HG02970 (cell line): ENCODE results near the gene TCP11X1.
"Not testable (repeated sequence)": the region's sequence is repeated elsewhere in the genome, so short reads cannot be mapped to it uniquely, and the experiment has no call there.

Experiments used
- ATAC-seq: cut with Tn5 transposase; IDR thresholded peaks from one replicate; pipeline ENCODE4 v1.9.1; 2021; ENCODE audit warnings: mild to moderate bottlenecking, moderate library complexity, moderate number of reproducible peaks; ENCODE audit not compliant: unreplicated experiment, low FRiP score

TCP11X1 gene

DNA sequence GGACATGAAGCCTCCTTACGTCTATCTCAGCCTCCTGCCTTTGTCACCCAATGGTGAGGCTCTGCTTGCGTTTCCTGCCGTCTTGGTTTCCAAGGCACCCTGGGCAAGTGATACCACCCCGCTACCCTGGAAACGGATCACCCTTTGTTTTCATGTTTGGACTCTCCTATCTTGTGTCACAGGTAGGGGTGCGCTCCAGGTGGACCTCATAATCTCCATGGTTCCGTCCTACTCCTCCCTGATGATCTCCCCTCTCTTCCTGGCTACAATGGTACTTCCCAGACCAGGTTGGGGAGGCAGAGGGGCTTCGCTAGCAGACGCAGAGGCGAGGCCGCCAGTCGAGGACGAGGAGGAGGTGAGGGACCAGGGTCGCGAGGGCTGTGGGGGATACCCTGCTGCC lies at the start of gene TCP11X1:
TCP11X1 (plus strand) TSS at position 316 of the 400 bp plus-strand sequence.
- ATAC-seq, result not testable (repeated sequence)

- ATAC-seq, result no peak
Measured at GRCh38 chrX:102185967-102186720, 29.0 kb upstream of the TCP11X1 start.

DNA sequence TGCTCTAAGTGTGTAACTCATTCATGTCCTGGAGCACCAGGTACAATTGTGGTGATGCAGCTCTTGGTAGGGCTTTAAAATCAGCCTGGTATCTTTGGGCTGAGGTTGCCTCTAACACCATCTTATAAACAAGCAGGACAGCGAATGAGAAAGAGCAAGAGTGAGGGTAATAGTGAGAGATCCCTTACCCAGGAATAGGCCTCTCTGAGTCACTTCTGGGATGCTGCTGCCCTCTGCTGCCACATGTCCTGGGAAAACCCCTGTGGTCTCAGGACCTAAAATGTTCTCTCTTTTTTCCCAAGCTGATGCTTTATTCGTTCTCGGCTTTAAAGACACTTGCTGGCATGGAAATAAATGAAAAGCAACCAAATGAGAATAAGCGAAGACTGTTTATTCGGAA lies 7.2 kb upstream of the TCP11X1 start:
- not testable (repeated sequence) for ATAC-seq

- not testable (repeated sequence) for ATAC-seq
Measured at GRCh38 chrX:102216497-102216896, 1.4 kb downstream of the TCP11X1 start.

- ATAC-seq, result not testable (repeated sequence)
Measured at GRCh38 chrX:102235678-102236077, 20.6 kb downstream of the TCP11X1 start.

DNA sequence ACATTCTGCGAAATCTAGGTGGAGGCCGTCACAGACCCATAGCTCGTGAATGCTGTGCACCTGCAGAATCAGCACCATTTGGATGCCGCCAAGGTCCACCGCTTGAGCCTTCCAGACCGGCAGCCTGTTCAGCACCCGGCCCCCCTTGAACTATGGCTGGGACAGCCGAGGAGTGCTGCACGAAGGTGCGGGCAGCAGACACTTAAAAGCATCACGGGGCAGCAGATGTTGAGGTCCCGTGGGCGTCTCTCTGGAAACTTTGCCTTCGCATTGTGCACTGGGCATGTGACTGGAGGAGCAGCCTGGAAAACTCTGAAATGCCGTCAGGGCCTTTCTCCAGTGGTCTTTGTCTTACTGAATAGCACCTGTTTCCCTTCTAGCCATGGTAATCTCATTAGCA lies 25.2 kb downstream of the TCP11X1 start:
- not testable (repeated sequence) for ATAC-seq

DNA sequence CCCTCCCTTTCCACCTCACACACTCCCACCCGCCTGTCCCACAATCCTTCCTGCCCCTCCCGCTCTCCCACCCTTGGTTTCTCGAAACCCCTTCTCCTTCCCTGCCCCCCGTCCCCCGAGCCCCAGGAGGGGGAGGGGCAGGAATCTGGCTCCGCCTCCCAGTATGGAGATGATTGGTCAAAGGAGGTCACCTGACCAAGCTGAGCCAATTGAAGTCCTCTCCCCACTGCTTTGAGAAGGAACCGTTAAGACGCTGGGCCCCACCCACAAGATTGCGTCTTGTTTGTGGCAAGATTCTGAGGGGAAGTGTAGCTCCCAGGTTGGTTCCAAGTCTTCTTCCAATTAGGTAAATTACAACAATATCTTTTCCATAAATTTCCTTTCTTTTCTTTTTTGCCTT lies 31.8 kb downstream of the TCP11X1 start, which contains the start of gene NXF2:
NXF2 (plus strand) TSS at position 275 of the 400 bp plus-strand sequence. CDS start 59,912 bp downstream, outside the sequence.
- ATAC-seq, result not testable (repeated sequence)

DNA sequence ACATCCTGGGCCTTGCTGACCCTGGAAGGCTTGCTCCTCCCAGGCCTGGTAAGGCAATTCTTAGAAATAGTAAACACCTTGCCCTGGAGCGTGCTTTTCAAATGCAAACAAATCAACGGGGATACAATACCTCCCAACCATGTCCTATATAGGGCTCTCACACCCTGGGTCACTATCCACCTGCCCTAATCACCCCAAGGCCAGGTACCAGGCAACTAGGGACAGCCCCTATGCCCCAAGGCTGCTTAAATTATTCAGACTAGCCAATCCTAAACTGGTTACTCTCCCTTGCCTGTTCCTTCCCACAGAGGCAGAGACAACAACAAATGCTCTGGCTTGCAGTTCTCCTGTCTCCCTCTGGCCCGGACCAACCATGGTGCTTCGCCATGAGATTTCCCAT lies 57.1 kb downstream of the TCP11X1 start:
- ATAC-seq, result not testable (repeated sequence)
